Activated T-cell treated with anti-CD3 and anti-CD28 coated beads for 4 hours (primary cell): Measurements from ENCODE around the gene FGGY.
"Not testable (repeated sequence)": the region's sequence is repeated elsewhere in the genome, so short reads cannot be mapped to it uniquely, and the experiment has no call there.

Experiments
- DNase-seq: peaks from one replicate; pipeline ENCODE4 v3.0.0-alpha.2; 2020

Gene FGGY

GRCh38 chr1:59354239-59354638 is 57.3 kb downstream of the FGGY start:
- not testable (repeated sequence) for DNase-seq

- DNase-seq: no peak
Measured at GRCh38 chr1:59354709-59355337, 57.9 kb downstream of the FGGY start.

GRCh38 chr1:59355361-59355760 is 58.5 kb downstream of the FGGY start:
- DNase-seq: no peak

GRCh38 chr1:59356627-59357026 is 59.7 kb downstream of the FGGY start:
- no peak for DNase-seq

GRCh38 chr1:59357645-59358320 is 60.9 kb downstream of the FGGY start:
- DNase-seq: no peak

- no peak for DNase-seq
Measured at GRCh38 chr1:59359325-59359724, 62.4 kb downstream of the FGGY start.

GRCh38 chr1:59360170-59360569 is 63.3 kb downstream of the FGGY start:
- DNase-seq: no peak

GRCh38 chr1:59360729-59361128 is 63.8 kb downstream of the FGGY start:
- no peak for DNase-seq

- no peak for DNase-seq
Measured at GRCh38 chr1:59361766-59362165, 64.9 kb downstream of the FGGY start.

GRCh38 chr1:59364037-59364436 is 67.1 kb downstream of the FGGY start:
- DNase-seq: no peak

- DNase-seq: no peak
Measured at GRCh38 chr1:59366346-59366745, 69.5 kb downstream of the FGGY start.

GRCh38 chr1:59367301-59368007 is 70.6 kb downstream of the FGGY start:
- no peak for DNase-seq

- DNase-seq: no peak
Measured at GRCh38 chr1:59368008-59368670, 71.2 kb downstream of the FGGY start.

GRCh38 chr1:59375321-59376220 is 78.7 kb downstream of the FGGY start:
- no peak for DNase-seq

GRCh38 chr1:59377350-59377904 is 80.5 kb downstream of the FGGY start:
- DNase-seq: no peak

GRCh38 chr1:59378621-59379370 is 81.9 kb downstream of the FGGY start:
- no peak for DNase-seq

GRCh38 chr1:59379371-59379728 is 82.5 kb downstream of the FGGY start:
- DNase-seq: no peak

GRCh38 chr1:59383963-59384362 is 87.1 kb downstream of the FGGY start:
- DNase-seq: no peak

GRCh38 chr1:59384443-59384842 is 87.5 kb downstream of the FGGY start:
- no peak for DNase-seq

GRCh38 chr1:59388191-59388590 is 91.3 kb downstream of the FGGY start:
- no peak for DNase-seq

GRCh38 chr1:59389847-59390246 is 93.0 kb downstream of the FGGY start:
- no peak for DNase-seq

GRCh38 chr1:59390307-59390706 is 93.4 kb downstream of the FGGY start:
- DNase-seq: no peak
